ENCODE data around the gene EPS8. TPM values are rescaled to one million over a fixed set of nuclear protein-coding genes. Genes with fewer than 3 reads are reported as not detected.

EPS8 gene
- total RNA-seq, 4 donors from 2014 or later: 26.1 to 43.2 (median 32.3) TPM

GRCh38 chr12:15583804-15584203, 205.4 kb downstream of the EPS8 start:
- TF ChIP-seq CTCF (IDR thresholded peaks at IDR 0.05) (no peak), POLR2A (IDR thresholded peaks at IDR 0.05) (no peak)
- 66% methylated on average over 7 of the region's 7 CpGs for WGBS, 2 donors
- DNase-seq (ENCODE audit: low spot score in 2 of 2): no peak
- intact Hi-C loops (cut with DNase I; ENCODE audit: low total_unique reads): no loop called here
- no peak overlapping the region for H3K4me3 ChIP-seq (ENCODE audit: low read depth, poor library complexity, severe bottlenecking)

GRCh38 chr12:15581006-15581405, 208.2 kb downstream of the EPS8 start:
- 41 to 56% methylated on average over 6 of the region's 6 CpGs for WGBS, 2 donors
- H3K4me3 ChIP-seq (ENCODE audit: low read depth, poor library complexity, severe bottlenecking): no peak overlapping the region
- intact Hi-C loops (cut with DNase I; ENCODE audit: low total_unique reads): no loop called here
- no peak for DNase-seq (ENCODE audit: low spot score in 2 of 2)
- TF ChIP-seq CTCF (IDR thresholded peaks at IDR 0.05): no peak
- TF ChIP-seq POLR2A (IDR thresholded peaks at IDR 0.05): no peak

- WGBS, 2 donors: 54 to 61% methylated on average over 1 of the region's 1 CpG
- TF ChIP-seq POLR2A (IDR thresholded peaks at IDR 0.05): no peak
- TF ChIP-seq CTCF (IDR thresholded peaks at IDR 0.05): no peak
- DNase-seq (ENCODE audit: low spot score in 2 of 2): no peak
- no peak overlapping the region for H3K4me3 ChIP-seq (ENCODE audit: low read depth, poor library complexity, severe bottlenecking)
- intact Hi-C loops (cut with DNase I; ENCODE audit: low total_unique reads): no loop called here
Observed at GRCh38 chr12:15580431-15580830, 208.8 kb downstream of the EPS8 start.

- no peak for DNase-seq (ENCODE audit: low spot score in 2 of 2)
- no peak overlapping the region for H3K4me3 ChIP-seq (ENCODE audit: low read depth, poor library complexity, severe bottlenecking)
- WGBS, 2 donors: 41 to 43% methylated on average over 3 of the region's 3 CpGs
- no peak for TF ChIP-seq POLR2A (IDR thresholded peaks at IDR 0.05)
- TF ChIP-seq CTCF (IDR thresholded peaks at IDR 0.05): no peak
- intact Hi-C loops (cut with DNase I; ENCODE audit: low total_unique reads): no loop called here
Observed at GRCh38 chr12:15575671-15576541, 213.3 kb downstream of the EPS8 start.

- H3K4me3 ChIP-seq (ENCODE audit: low read depth, poor library complexity, severe bottlenecking): no peak overlapping the region
- WGBS, 2 donors: 91 to 94% methylated on average over 1 of the region's 1 CpG
- intact Hi-C loops (cut with DNase I; ENCODE audit: low total_unique reads): no loop called here
- no peak for TF ChIP-seq POLR2A (IDR thresholded peaks at IDR 0.05)
- no peak for TF ChIP-seq CTCF (IDR thresholded peaks at IDR 0.05)
- no peak for DNase-seq (ENCODE audit: low spot score in 2 of 2)
Observed at GRCh38 chr12:15574353-15574752, 214.8 kb downstream of the EPS8 start.

Other genes starting within 250 kb of the EPS8 start
- 10 to 100 TPM; 37.5 to 52.4 (median 46.1) TPM for gene STRAP, start 93.0 kb upstream of the EPS8 start, total RNA-seq
- 10 to 100 TPM; 30.2 to 43.4 (median 36.7) TPM for gene DERA, start 121.9 kb upstream of the EPS8 start, total RNA-seq

All from lower leg skin (tissue), 4 donors.